HG03571 (cell line): Measurements from ENCODE around the gene TNFAIP3.
A peak's percentile ranks its signal among the peaks of the same experiment; 100 is the strongest.

Experiments
- ATAC-seq: cut with Tn5 transposase; IDR thresholded peaks from one replicate; pipeline ENCODE4 v1.9.1; 2021; ENCODE audit not compliant: unreplicated experiment

Gene TNFAIP3

GRCh38 chr6:137900815-137901214 is 33.8 kb downstream of the TNFAIP3 start:
- ATAC-seq, result no peak

DNA sequence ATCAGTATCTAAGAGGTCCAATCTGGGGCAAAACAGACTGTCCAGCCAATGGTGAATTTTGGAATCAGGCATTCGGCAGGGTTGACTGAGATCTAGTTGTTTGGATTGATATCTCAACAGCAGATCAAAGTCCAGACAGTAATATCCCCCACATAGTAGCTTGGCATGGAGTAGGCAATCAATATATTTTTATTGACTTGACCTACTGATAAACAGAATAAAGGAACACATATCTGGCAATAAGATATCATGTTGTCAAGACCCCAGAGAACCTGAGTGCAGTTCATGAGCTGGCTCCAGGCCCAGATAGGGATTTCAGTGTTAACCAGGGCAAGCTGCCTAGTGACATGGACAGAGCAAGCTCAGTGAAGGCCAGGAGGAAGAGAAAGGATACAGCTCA is 34.4 kb downstream of the TNFAIP3 start:
- ATAC-seq, result no peak

- ATAC-seq, result no peak
Observed at GRCh38 chr6:137902699-137903098, 35.6 kb downstream of the TNFAIP3 start.

DNA sequence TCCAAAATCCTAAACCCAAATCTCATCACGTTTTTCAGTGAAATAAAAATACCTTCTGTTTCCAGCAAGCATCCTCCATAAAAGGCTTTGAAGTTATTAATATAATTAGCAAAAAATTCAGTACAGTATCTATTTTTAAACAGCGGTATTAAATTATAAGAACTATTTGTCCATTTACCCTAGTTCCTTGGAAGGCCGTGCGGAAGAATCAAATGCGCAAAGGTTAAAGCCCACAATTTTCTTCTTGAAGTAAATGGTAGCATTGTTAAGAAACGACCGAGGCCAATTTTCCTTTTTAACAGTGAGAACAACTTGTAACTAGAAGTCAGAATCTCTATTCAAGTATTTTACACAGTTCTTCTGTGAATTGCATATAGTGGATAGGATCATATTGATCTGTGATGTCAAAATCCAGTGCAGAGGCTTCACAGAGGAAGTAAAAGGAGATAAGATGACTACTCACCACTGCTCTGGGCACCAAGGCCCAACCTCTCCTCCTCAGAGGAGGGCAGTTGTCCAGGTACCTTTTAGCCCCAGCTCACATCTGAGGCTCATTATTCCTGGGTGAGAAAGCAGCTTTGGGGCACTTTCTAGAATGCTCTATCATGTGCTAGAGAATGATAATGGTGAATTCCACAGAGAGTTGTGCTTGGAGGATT is 36.3 kb downstream of the TNFAIP3 start:
- ATAC-seq, result no peak

- ATAC-seq, result peak; percentile 83
Observed at GRCh38 chr6:137903933-137904821, 37.1 kb downstream of the TNFAIP3 start.

GRCh38 chr6:137904822-137905617 is 38.0 kb downstream of the TNFAIP3 start:
- ATAC-seq, result peak; percentile 47

- no peak for ATAC-seq
Observed at GRCh38 chr6:137906020-137906472, 39.0 kb downstream of the TNFAIP3 start.

- ATAC-seq, result no peak
Observed at GRCh38 chr6:137907170-137907569, 40.1 kb downstream of the TNFAIP3 start.

- no peak for ATAC-seq
Observed at GRCh38 chr6:137909533-137909932, 42.5 kb downstream of the TNFAIP3 start.

GRCh38 chr6:137910424-137910834 is 43.4 kb downstream of the TNFAIP3 start:
- ATAC-seq, result no peak

GRCh38 chr6:137910843-137911456 is 43.9 kb downstream of the TNFAIP3 start:
- ATAC-seq, result no peak

DNA sequence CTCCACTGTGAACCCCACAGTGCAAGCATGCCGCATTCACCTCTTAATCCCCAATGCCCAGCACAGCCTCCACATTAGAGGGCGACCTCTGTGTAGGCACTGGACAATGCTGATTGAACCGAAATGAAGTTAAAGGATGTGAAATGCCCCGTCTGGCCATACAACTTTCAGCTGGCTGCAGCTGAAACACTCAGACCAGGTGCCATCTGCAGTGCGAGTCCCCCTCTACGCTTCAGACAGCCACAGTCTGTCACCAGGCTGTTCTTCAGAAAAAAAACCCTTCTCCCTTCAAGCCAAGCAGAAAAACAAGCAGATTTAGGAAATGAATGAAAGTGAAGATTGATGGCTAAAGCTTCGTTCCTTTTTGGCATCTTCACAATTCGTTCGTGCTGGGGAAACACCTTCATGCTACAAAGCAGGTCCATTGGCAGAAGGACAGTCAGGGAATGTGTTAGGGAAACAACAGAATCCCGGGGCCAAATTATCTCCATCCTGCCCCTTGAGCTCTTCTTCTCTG is 44.7 kb downstream of the TNFAIP3 start:
- ATAC-seq, result peak; percentile 40

- ATAC-seq, result no peak
Observed at GRCh38 chr6:137912813-137913212, 45.8 kb downstream of the TNFAIP3 start.

DNA sequence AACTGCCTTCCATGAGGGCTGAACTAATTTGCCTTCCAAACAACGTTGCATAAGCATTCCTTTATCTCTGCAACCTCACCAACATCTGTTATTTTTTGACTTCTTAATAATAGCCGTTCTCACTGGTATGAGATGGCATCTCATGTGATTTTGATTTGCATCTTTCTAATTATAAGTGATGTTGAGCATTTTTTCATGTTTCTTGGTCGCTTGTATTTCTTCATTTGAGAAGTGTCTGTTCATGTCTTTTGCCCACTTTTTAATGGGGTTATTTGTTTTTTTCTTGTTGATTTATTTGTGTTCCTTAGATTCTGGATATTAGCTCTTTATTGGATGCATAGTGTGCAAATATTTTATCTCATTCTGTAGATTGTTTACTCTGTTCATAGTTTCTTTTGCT is 46.4 kb downstream of the TNFAIP3 start:
- no peak for ATAC-seq

GRCh38 chr6:137913996-137914529 is 47.0 kb downstream of the TNFAIP3 start:
- ATAC-seq, result no peak

DNA sequence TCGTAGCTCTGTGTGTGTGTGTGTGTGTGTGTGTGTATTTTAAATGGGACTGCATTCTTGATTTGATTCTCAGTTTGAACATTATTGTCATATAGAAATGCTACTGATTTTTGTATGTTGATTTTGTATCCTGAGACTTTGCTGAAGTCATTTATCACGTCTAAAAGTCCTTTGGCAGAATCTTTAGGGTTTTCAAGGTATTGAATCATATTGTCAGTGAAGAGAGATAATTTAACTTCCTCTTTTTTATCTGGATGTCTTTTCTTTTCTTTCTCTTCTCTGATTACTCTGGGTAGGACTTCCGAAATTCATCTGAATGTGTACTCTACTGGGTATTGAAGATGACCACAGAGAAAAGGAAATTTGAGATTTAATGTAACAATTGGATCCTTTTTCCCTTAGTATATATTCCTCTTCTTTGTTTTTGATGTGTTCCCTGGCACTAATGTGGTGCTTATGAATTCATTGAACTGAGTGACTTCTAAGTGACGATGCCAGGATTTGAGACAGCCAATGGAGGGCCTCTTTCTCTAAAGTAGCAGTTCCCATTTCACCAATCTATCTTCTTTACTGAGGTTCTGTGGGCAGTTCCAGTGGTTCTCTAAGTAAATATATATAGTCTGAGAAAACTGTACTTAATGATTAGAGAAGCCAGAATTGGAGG is 47.6 kb downstream of the TNFAIP3 start:
- ATAC-seq, result no peak

GRCh38 chr6:137915790-137916189 is 48.7 kb downstream of the TNFAIP3 start:
- no peak for ATAC-seq

DNA sequence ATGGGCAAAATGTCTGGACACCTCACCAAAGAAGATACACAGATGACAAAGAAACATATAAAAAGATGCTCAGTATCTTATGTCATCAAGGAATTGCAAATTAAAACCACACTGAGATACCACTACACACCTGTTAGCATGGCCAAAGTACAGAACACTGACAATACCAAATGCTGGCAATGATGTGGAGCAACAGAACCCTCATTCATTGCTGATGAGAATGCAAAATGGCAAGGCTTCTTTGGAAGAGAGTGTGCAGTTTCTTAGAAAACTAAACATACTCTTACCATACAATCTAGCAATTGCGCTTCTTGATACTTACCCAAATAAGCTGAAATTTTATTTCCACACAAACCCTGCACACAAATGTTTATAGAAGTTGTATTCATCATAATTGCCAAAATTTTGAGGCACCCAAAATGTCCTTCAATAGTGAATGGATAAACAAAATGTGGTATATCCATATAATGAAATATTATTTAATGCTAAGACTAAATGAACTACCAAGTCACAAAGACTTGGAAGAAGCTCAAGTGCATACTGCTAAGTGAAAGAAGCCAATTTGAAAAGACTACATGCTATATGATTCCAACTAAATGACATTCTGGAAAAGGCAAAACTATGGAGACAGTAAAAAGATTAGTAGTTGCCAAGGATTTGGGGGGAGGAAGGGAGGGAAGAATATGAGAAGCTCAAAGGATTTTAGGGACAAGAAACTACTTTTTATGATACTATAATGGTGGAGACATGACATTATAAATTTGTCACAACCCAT is 50.7 kb downstream of the TNFAIP3 start:
- no peak for ATAC-seq

GRCh38 chr6:137919502-137919823 is 52.4 kb downstream of the TNFAIP3 start:
- no peak for ATAC-seq
